ENCODE results near the gene ACSL3. TPM values are rescaled to one million over a fixed set of nuclear protein-coding genes. Genes with fewer than 3 reads are reported as not detected.

The ACSL3 gene
- total and polyA plus RNA-seq, 2 donors (not counting 3 experiments of a cell fraction or from before 2014, with no cell fraction given) = 58.7 to 139 TPM

GRCh38 chr2:222823183-222823930, 37.5 kb upstream of the ACSL3 start:
- Histone ChIP-seq H2AFZ (ENCODE audit: low read depth, low read length) (no peak overlapping the region), H3K4me1 (ENCODE audit: control insufficient read depth, extremely low read depth, insufficient read depth, low read length) (no peaks in the 10 kb centered on the region), H3K27ac (ENCODE audit: insufficient read depth, low read depth, low read length) (no peak overlapping the region), H3K9ac (replicated peaks; ENCODE audit: extremely low read depth, insufficient read depth, low read length) (no peak overlapping the region), H3K4me2 (ENCODE audit: insufficient read depth, low read length) (no peak overlapping the region), H4K20me1 (replicated peaks; ENCODE audit: control insufficient read depth, extremely low read depth, insufficient read depth, low read length) (no peaks in the 10 kb centered on the region), H3K79me2 (ENCODE audit: control insufficient read depth, insufficient read depth, low read length) (no peaks in the 10 kb centered on the region), H3K9me3 (replicated peaks; ENCODE audit: control insufficient read depth, insufficient read depth, low read length) (no peaks in the 10 kb centered on the region), H3K4me3 (replicated peaks in 1 of 3; ENCODE audit: insufficient read depth in 1 of 3, low read depth in 1 of 3, low read length in 3 of 3) (no peak overlapping the region), H3K27me3 (ENCODE audit: control insufficient read depth in 2 of 2, insufficient read depth in 2 of 2, low read length in 2 of 2) (peaks cover 6 to 8% of the 10 kb centered on the region in 2 experiments), H3K36me3 (ENCODE audit: control insufficient read depth in 2 of 2, extremely low read depth in 1 of 2, insufficient read depth in 2 of 2, low read length in 2 of 2) (no peaks in the 10 kb centered on the region), H3K9me1 (replicated peaks; ENCODE audit: control insufficient read depth, extremely low read depth, insufficient read depth, low read length) (peaks cover 2% of the 10 kb centered on the region)
- no peak for DNase-seq (ENCODE audit: low read depth, low spot score)
- no peak for FAIRE-seq
- dilution Hi-C loops (cut with MboI; ENCODE audit: extremely low pct_ligation_motif_present, low sequenced_read_pairs) = no loop called here
- ChIA-PET POLR2A (no interaction called here), CTCF (interaction anchor here (0.6 to 1.8 kb wide), 3 partner anchors 8 to 61 kb away, joined by 3 to 4 read pairs (median 3); no protein-coding TSS in a partner anchor)
- no peak for TF ChIP-seq FOS (IDR thresholded peaks at IDR 0.05; ENCODE audit: borderline replicate concordance, insufficient read depth, low read length)
- TF ChIP-seq POLR2AphosphoS5 (IDR thresholded peaks at IDR 0.05; ENCODE audit: insufficient read depth, low read depth, low read length) = no peak
- no peak for TF ChIP-seq EZH2 (IDR thresholded peaks at IDR 0.05; ENCODE audit: borderline replicate concordance, low read depth, low read length, severe bottlenecking)
- no peak for TF ChIP-seq MYC (IDR thresholded peaks at IDR 0.05; ENCODE audit: low read depth, low read length)
- no peak for TF ChIP-seq CTCF (IDR thresholded peaks at IDR 0.05; ENCODE audit: extremely low read depth in 1 of 2, insufficient read depth in 1 of 2, low read depth in 1 of 2, low read length in 2 of 2)
- TF ChIP-seq GATA2 (IDR thresholded peaks at IDR 0.05; ENCODE audit: insufficient read depth, insufficient read length, low read depth, low read length) = no peak
- TF ChIP-seq POLR2A (IDR thresholded peaks at IDR 0.05; ENCODE audit: low read depth, low read length) = no peak
- TF ChIP-seq MAX (IDR thresholded peaks at IDR 0.05; ENCODE audit: insufficient read depth, insufficient read length) = no peak
- TF ChIP-seq JUN (IDR thresholded peaks at IDR 0.05; ENCODE audit: borderline replicate concordance, insufficient read depth, insufficient read length, low read depth) = no peak
- no TSS peak for BruUV-seq (replicated peaks)
- intact Hi-C loops (cut with micrococcal nuclease) = no loop called here

All from endothelial cell of umbilical vein (primary cell).